NCI-H1417 treated with DMSO at 0.1 percent for 48 hours (cell line): Measurements from ENCODE around the gene NFAM1.

ENCODE experiments used
- DNase-seq: peaks from one replicate; lab custom pipeline; 2025; lab: John Stamatoyannopoulos, UW

The NFAM1 gene

GRCh38 chr22:42383287-42383686 lies 48.9 kb downstream of the NFAM1 start:
- no peak for DNase-seq

DNA sequence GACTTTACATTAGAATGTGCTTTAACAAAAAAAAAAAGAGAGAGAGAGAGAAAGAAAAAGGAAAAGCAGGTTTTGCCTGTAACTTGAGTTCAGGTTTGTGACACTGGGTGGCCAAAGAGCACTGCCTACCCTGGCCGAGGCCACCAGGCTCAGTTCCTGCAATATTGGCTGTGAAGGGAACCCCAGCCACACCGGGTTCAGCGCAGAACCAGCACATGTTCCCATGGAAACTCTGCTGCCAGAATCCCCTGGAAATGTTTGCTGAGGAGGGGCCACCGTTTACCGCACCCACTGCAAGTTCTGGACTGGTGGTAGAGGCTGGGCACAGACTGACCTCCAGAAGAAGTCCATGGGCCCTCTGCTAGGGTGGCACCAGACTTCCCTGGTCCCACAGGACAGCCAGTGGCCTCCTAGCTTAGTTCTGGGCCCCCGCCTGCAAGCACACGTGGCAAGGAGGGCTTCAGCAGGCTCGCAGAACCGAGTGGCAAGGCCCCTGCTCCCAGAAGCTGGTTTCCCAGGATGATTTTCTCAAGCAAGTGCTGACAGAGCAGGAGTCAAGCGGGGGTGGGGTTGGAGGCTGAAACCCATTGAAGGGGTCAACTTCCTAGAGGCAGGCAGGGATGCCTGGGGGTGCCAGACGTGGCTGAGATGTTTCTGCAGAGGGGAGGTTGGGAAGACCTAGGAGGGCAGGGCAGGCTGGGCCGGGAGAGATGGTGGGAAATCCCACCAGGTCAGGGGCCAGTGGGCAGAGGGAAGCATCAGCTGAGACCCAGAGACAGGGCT lies 51.2 kb downstream of the NFAM1 start:
- DNase-seq = no peak

DNA sequence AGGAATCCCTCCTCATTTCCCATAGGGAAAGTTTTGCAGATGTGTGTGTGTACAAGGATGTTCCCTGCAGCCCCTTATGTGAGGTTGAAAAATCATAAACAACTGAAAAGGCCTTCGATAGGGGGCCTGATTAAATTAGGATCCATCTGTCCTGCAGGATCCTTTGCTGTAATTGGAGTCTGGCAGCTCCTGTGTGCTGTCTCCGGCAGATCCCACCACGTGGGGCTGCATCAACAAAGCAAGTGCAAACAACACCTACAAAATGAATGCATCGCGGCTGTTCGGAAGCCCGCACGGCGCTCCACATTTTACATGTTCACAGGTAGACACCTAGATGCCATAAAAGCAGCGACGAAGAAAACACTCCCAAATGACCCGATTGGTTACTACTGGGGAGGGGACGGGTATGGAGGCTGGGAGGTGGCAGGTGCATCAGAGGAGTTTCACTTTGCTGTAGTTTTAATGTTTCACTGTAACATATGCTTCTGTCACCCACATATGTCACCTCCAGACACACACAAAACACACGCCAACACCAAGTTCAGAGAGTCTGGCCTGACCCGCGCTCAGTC lies 52.2 kb downstream of the NFAM1 start:
- no peak for DNase-seq

- DNase-seq = no peak
These were observed 55.3 kb downstream of the NFAM1 start for GRCh38 chr22:42376711-42377554.

GRCh38 chr22:42375982-42376381 lies 56.2 kb downstream of the NFAM1 start:
- DNase-seq = no peak

GRCh38 chr22:42372976-42373375 lies 59.2 kb downstream of the NFAM1 start:
- no peak for DNase-seq

DNA sequence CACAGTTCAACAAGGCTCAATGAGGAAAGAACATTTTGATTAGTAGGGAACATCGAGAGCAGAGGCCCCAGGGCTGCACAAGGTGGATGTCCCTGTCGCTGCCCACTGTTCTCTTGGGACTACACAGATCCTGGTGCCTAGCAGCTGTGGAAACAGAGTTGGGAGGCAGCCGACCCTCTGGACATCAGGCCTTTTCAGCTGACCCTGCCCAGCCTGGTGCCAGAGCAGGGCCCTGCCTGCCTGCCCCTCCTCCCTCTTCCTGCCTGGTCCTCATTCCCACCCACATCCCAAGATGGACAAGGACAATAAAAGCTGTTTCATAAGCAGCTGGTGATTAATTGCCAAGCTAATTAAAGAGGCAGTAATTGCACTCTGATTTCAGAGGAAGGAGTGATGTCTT lies 60.7 kb downstream of the NFAM1 start:
- no peak for DNase-seq

GRCh38 chr22:42371099-42371498 lies 61.1 kb downstream of the NFAM1 start:
- DNase-seq = no peak

GRCh38 chr22:42369250-42370041 lies 62.8 kb downstream of the NFAM1 start:
- no peak for DNase-seq

GRCh38 chr22:42368379-42369249 lies 63.6 kb downstream of the NFAM1 start:
- DNase-seq = no peak

DNA sequence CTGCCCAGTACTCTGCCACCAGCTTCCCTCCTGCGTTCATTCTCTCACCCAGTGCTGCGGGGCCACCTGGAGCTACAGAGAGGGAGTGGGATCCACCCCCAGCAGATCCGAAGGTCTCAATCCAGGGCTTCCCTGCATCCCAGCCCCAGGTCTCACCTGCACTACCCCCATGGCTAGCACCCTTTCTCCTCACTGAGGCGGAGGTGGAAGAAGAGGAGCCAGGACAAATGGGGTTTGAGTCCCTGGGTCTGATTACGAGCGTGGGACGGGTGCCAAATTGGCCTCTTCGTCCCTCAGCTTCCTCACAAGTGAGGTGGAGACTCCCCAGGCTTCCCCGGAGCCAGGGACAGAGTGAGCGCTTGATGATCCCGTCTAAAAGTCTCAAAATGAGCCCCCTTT lies 64.2 kb downstream of the NFAM1 start:
- DNase-seq = no peak

GRCh38 chr22:42366806-42367581 lies 65.2 kb downstream of the NFAM1 start:
- DNase-seq = no peak

DNA sequence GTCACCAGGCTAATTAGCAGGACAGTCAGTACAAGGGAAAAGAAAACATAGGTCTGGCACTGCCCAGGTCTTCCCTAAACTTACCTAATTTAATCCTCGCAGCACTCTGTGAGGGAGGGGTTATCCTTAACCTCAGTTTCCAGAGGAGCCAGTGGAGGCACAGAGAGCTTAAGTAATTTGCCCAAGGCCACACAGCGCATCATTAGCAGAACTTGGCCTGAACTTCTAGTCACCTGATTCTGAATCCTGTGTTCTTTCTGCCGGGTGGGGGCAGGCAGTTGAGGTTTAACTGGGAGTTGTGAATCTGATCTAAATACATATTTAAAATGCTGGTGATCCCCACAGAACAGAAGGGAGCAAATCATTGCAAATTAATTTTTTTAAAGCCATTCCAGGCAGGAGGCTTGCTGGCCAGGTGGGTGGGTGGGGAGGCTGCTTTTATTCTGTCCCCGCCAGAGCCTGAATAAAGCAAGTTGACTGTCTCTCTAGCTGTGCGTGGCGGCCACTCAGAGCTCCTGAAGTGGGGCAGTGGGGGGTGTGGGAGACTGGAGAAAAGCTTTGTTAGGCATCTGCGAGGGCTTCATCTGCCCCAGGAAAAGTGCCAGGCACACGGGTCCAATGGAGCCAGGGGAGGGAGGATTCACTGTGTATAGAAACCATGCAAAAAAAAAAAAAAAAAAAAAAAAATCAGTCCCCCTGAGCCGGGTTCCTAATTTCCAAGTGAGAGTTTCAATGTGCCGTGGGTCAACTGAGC lies 66.1 kb downstream of the NFAM1 start:
- DNase-seq = no peak

GRCh38 chr22:42365111-42365865 lies 66.9 kb downstream of the NFAM1 start:
- DNase-seq = no peak

DNA sequence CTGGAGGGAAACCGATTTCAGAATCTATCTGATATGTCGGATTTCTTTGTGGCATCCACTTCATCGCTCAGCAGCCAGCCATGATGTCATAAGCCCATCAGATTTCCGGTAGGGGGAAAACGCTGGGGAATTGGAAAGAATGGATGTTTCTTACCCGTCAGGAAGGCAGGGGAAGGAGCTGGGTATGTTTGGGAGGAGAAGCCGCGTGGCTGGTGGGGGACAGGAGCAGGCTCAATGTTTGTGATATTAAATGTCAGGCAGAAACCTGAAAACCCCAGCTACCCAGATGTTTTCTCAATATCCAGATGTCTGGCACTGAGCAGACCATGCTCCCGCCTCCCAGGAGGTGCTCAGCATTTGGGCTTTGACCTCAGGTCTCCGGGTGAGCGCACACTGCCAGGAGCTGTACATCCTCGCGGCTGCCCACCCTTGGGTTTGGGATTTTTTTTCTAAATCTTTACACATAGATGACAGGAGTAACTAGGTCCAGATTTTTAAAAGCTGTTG lies 67.5 kb downstream of the NFAM1 start:
- no peak for DNase-seq

GRCh38 chr22:42363892-42364291 lies 68.3 kb downstream of the NFAM1 start:
- no peak for DNase-seq

DNA sequence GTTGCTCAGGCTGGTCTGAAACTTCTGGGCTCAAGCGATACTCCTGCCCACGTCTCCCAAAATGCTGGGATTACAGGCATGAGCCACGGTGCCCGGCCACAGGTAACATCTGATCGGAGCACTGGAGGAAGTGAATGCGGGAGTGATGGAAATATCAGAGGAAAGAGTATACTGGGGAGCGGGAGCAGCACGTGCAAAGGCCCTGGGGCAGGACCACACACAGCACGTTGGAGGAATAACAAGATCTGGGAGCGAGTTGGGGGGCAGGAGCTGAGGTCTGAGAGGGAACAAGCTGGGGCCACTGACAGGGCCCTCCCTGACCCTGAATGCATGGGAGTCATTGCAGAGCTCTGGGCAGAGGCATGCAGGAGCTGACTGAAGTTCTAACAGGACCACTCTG lies 70.7 kb downstream of the NFAM1 start:
- no peak for DNase-seq

GRCh38 chr22:42360348-42360747 lies 71.9 kb downstream of the NFAM1 start:
- no peak for DNase-seq
